GM23338 (cell line): ENCODE measurements around the gene CACNB3. TPM values are rescaled to one million over a fixed set of nuclear protein-coding genes. Genes with fewer than 3 reads are reported as not detected.
A peak's percentile ranks its signal among the peaks of the same experiment; 100 is the strongest.

Experiments
- ATAC-seq: fragments of 200-7000 bp; cut with Tn5 transposase; 3 replicates; pipeline ENCODE4 v1.9.1; 2020
- DNase-seq: peaks from one replicate; pipeline ENCODE4 v3.0.0-alpha.2; 2015; ENCODE audit warnings: low spot score
- H2AFZ ChIP-seq: fragments of 200-600 bp; sonication (generic); 2 replicates; pipeline ENCODE4 v1.8.0; 2016; ENCODE audit warnings: antibody characterized with exemption, mild to moderate bottlenecking, moderate library complexity
- H3F3A ChIP-seq: fragments of 200-600 bp; sonication (generic); replicated peaks from 2 replicates; pipeline ENCODE4 v1.8.0; 2017; ENCODE audit warnings: antibody characterized with exemption, mixed run types, low read depth
- H3K27ac ChIP-seq: fragments of 200-600 bp; sonication (generic); 2 replicates; pipeline ENCODE4 v1.6.1; 2016; ENCODE audit warnings: low read depth
- H3K27me3 ChIP-seq: fragments of 200-600 bp; sonication (generic); 2 replicates; pipeline ENCODE4 v1.8.0; 2016; ENCODE audit warnings: mild to moderate bottlenecking, mixed run types, moderate library complexity; ENCODE audit not compliant: insufficient read depth
- H3K36me3 ChIP-seq: fragments of 200-600 bp; sonication (generic); 2 replicates; pipeline ENCODE4 v1.8.0; 2016; ENCODE audit warnings: mild to moderate bottlenecking; ENCODE audit not compliant: insufficient read depth
- H3K4me1 ChIP-seq: fragments of 200-600 bp; sonication (generic); 2 replicates; pipeline ENCODE4 v1.8.0; 2016; ENCODE audit warnings: mild to moderate bottlenecking, moderate library complexity; ENCODE audit not compliant: insufficient read depth
- H3K4me2 ChIP-seq: fragments of 200-600 bp; sonication (generic); 2 replicates; pipeline ENCODE4 v1.7.1; 2017; ENCODE audit warnings: mixed run types
- H3K4me3 ChIP-seq: fragments of 200-600 bp; sonication (generic); 2 replicates; pipeline ENCODE4 v1.6.1; 2016; ENCODE audit warnings: mixed run types
- H3K79me2 ChIP-seq: fragments of 200-600 bp; sonication (generic); replicated peaks from 2 replicates; pipeline ENCODE4 v1.8.0; 2017; ENCODE audit warnings: mild to moderate bottlenecking; ENCODE audit not compliant: insufficient read depth
- H3K9me2 ChIP-seq: fragments of 200-600 bp; sonication (generic); 2 replicates; pipeline ENCODE4 v1.8.0; 2017; ENCODE audit not compliant: insufficient read depth
- H4K20me1 ChIP-seq: fragments of 200-600 bp; sonication (generic); replicated peaks from 2 replicates; pipeline ENCODE4 v1.8.0; 2017; ENCODE audit warnings: mild to moderate bottlenecking; ENCODE audit not compliant: insufficient read depth
- H3K27ac Mint-ChIP-seq: 2 replicates; pipeline ENCODE4 v1.8.0; 2020; ENCODE audit warnings: inconsistent platforms, mild to moderate bottlenecking, moderate library complexity, mixed read lengths
- H3K27me3 Mint-ChIP-seq: 3 replicates; pipeline ENCODE4 v1.8.0; 2022; ENCODE audit warnings: low read depth, mild to moderate bottlenecking, moderate library complexity, mixed read lengths, inconsistent platforms; ENCODE audit not compliant: insufficient read depth, poor library complexity
- H3K36me3 Mint-ChIP-seq: 3 replicates; pipeline ENCODE4 v1.8.0; 2021; ENCODE audit warnings: low read depth, mild to moderate bottlenecking, inconsistent platforms, moderate library complexity, mixed read lengths
- H3K4me1 Mint-ChIP-seq: 3 replicates; pipeline ENCODE4 v1.8.0; 2020; ENCODE audit warnings: mild to moderate bottlenecking, inconsistent platforms, mixed read lengths
- H3K4me3 Mint-ChIP-seq: 3 replicates; pipeline ENCODE4 v1.8.0; 2021; ENCODE audit warnings: moderate library complexity, mild to moderate bottlenecking, inconsistent platforms, mixed read lengths
- H3K9me3 Mint-ChIP-seq: 3 replicates; pipeline ENCODE4 v1.8.0; 2020; ENCODE audit warnings: moderate library complexity, mild to moderate bottlenecking, inconsistent platforms, mixed read lengths
- CREB1 ChIP-seq: fragments of 250-450 bp; sonication (Bioruptor Pico); IDR thresholded peaks from 2 replicates; pipeline ENCODE4 v1.5.0; 2020; ENCODE audit warnings: low read depth, mild to moderate bottlenecking, moderate library complexity
- EZH2 ChIP-seq: fragments of 200-600 bp; sonication (generic); IDR thresholded peaks from one replicate; pipeline ENCODE4 v1.8.0; 2017; ENCODE audit warnings: antibody characterized with exemption, mild to moderate bottlenecking, low read depth; ENCODE audit not compliant: unreplicated experiment
- EZH2phosphoT487 ChIP-seq: fragments of 200-600 bp; sonication (generic); IDR thresholded peaks from one replicate; pipeline ENCODE4 v1.8.1; 2018; ENCODE audit warnings: antibody characterized with exemption; ENCODE audit not compliant: unreplicated experiment
- JUNB ChIP-seq: IDR thresholded peaks from one replicate; pipeline ENCODE4 v1.6.1; 2016; ENCODE audit warnings: antibody characterized with exemption; ENCODE audit not compliant: unreplicated experiment
- NANOG ChIP-seq: IDR thresholded peaks from 2 replicates; pipeline ENCODE4 v1.6.1; 2016; ENCODE audit warnings: antibody characterized with exemption, borderline replicate concordance
- POLR2AphosphoS5 ChIP-seq: IDR thresholded peaks from 2 replicates; pipeline ENCODE4 v1.6.1; 2016; ENCODE audit warnings: antibody characterized with exemption, low read depth
- STAT1 ChIP-seq: IDR thresholded peaks from one replicate; pipeline ENCODE4 v1.6.1; 2016; ENCODE audit warnings: antibody characterized with exemption; ENCODE audit not compliant: unreplicated experiment
- ZNF114 ChIP-seq: fragments of 250-450 bp; sonication (Bioruptor Pico); IDR thresholded peaks from 2 replicates; pipeline ENCODE4 v1.5.0; 2020; ENCODE audit warnings: mild to moderate bottlenecking, moderate library complexity
- ZNF331 ChIP-seq: fragments of 250-450 bp; sonication (Bioruptor Pico); IDR thresholded peaks from 2 replicates; pipeline ENCODE4 v1.5.0; 2020; ENCODE audit warnings: low read depth, mild to moderate bottlenecking, moderate library complexity
- polyA plus RNA-seq: library from polyadenylated mRNA; unstranded; fragments of >200 nt; fragmentation: Nextera tagmentation; extraction: Ambion mirVana; gene quantifications from 2 replicates; pipeline ENCODE4 v1.2.1, GENCODE V29; 2016
- total RNA-seq: library from RNA; depleted of rRNA; stranded (reverse); fragments of >200 nt; shearing (Covaris generic); gene quantifications from 2 replicates; pipeline ENCODE4 v1.2.3, GENCODE V29; 2014
- TF ChIP-seq, protein P1 (sequence below): fragments of 250-450 bp; sonication (Bioruptor Pico); IDR thresholded peaks from 2 replicates; pipeline ENCODE4 v1.5.0; 2020; ENCODE audit warnings: mild to moderate bottlenecking, moderate library complexity
- TF ChIP-seq, protein P2 (sequence below), 2 experiments: fragments of 200-600 bp in 1 of 2; sonication (generic) in 1 of 2; conservative IDR thresholded peaks; 2 replicates each; pipeline versions ENCODE4 v1.5.1 to v1.6.1; 2016 to 2017; ENCODE audit warnings: antibody characterized with exemption in 2 of 2, low read depth in 2 of 2, mild to moderate bottlenecking in 2 of 2, moderate library complexity in 1 of 2
- TF ChIP-seq, protein P3 (sequence below): IDR thresholded peaks from one replicate; pipeline ENCODE4 v1.6.1; 2018; ENCODE audit warnings: antibody characterized with exemption; ENCODE audit not compliant: unreplicated experiment
- TF ChIP-seq, protein P4 (sequence below): IDR thresholded peaks from 2 replicates; pipeline ENCODE4 v1.6.1; 2016; ENCODE audit warnings: antibody characterized with exemption

Gene CACNB3
- total and polyA plus RNA-seq, 2 experiments from 2014 or later, result 4.1 to 6.2 TPM

DNA sequence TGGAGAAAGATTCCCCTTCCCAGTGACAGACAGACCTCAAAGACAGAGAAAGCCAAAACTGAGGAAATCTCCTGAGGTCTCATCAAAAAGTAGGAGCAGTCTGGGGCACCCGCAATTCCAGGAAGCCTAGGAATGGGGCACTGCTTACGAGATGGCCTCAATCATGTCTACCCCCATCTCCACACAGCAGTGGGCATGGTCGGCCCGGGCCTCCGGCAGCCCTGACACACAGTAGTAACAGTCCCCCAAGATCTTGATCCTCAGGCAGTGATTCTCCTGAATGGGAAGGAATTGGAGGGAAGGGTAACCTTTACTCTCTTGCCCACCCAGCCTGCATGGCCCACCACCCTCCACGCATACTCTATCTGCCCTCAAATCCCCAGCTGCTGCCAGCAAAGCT lies 41.3 kb upstream of the CACNB3 start:
- DNase-seq (no peak), ATAC-seq (no peak)
- no peak overlapping the region for H3K4me2 ChIP-seq
- Mint-ChIP-seq H3K4me1 (peaks cover 25% of the 10 kb centered on the region), H3K27ac (peak overlapping the region; percentile 56; the same call in 1 of the 2 replicates), H3K36me3 (peaks cover 16% of the 10 kb centered on the region; the same call in 2 of the 3 replicates), H3K27me3 (peaks cover 8% of the 10 kb centered on the region), H3K9me3 (no peaks in the 10 kb centered on the region), H3K4me3 (no peak overlapping the region)
- no peaks in the 10 kb centered on the region for H3K79me2 ChIP-seq
- no peaks in the 10 kb centered on the region for H3K9me2 ChIP-seq
- no peak overlapping the region for H2AFZ ChIP-seq
- H3K36me3 ChIP-seq, result no peaks in the 10 kb centered on the region
- H3K4me3 ChIP-seq, result no peak overlapping the region
- no peak overlapping the region for H3K27ac ChIP-seq
- no peaks in the 10 kb centered on the region for H3K27me3 ChIP-seq
- TF ChIP-seq CREB1 (no peak), NANOG (no peak), STAT1 (no peak), ZNF114 (CRISPR knock-in tag) (no peak), POLR2AphosphoS5 (no peak), EZH2 (no peak), ZNF331 (CRISPR knock-in tag) (no peak), EZH2phosphoT487 (no peak), JUNB (no peak)
- TF ChIP-seq, protein P1, sequence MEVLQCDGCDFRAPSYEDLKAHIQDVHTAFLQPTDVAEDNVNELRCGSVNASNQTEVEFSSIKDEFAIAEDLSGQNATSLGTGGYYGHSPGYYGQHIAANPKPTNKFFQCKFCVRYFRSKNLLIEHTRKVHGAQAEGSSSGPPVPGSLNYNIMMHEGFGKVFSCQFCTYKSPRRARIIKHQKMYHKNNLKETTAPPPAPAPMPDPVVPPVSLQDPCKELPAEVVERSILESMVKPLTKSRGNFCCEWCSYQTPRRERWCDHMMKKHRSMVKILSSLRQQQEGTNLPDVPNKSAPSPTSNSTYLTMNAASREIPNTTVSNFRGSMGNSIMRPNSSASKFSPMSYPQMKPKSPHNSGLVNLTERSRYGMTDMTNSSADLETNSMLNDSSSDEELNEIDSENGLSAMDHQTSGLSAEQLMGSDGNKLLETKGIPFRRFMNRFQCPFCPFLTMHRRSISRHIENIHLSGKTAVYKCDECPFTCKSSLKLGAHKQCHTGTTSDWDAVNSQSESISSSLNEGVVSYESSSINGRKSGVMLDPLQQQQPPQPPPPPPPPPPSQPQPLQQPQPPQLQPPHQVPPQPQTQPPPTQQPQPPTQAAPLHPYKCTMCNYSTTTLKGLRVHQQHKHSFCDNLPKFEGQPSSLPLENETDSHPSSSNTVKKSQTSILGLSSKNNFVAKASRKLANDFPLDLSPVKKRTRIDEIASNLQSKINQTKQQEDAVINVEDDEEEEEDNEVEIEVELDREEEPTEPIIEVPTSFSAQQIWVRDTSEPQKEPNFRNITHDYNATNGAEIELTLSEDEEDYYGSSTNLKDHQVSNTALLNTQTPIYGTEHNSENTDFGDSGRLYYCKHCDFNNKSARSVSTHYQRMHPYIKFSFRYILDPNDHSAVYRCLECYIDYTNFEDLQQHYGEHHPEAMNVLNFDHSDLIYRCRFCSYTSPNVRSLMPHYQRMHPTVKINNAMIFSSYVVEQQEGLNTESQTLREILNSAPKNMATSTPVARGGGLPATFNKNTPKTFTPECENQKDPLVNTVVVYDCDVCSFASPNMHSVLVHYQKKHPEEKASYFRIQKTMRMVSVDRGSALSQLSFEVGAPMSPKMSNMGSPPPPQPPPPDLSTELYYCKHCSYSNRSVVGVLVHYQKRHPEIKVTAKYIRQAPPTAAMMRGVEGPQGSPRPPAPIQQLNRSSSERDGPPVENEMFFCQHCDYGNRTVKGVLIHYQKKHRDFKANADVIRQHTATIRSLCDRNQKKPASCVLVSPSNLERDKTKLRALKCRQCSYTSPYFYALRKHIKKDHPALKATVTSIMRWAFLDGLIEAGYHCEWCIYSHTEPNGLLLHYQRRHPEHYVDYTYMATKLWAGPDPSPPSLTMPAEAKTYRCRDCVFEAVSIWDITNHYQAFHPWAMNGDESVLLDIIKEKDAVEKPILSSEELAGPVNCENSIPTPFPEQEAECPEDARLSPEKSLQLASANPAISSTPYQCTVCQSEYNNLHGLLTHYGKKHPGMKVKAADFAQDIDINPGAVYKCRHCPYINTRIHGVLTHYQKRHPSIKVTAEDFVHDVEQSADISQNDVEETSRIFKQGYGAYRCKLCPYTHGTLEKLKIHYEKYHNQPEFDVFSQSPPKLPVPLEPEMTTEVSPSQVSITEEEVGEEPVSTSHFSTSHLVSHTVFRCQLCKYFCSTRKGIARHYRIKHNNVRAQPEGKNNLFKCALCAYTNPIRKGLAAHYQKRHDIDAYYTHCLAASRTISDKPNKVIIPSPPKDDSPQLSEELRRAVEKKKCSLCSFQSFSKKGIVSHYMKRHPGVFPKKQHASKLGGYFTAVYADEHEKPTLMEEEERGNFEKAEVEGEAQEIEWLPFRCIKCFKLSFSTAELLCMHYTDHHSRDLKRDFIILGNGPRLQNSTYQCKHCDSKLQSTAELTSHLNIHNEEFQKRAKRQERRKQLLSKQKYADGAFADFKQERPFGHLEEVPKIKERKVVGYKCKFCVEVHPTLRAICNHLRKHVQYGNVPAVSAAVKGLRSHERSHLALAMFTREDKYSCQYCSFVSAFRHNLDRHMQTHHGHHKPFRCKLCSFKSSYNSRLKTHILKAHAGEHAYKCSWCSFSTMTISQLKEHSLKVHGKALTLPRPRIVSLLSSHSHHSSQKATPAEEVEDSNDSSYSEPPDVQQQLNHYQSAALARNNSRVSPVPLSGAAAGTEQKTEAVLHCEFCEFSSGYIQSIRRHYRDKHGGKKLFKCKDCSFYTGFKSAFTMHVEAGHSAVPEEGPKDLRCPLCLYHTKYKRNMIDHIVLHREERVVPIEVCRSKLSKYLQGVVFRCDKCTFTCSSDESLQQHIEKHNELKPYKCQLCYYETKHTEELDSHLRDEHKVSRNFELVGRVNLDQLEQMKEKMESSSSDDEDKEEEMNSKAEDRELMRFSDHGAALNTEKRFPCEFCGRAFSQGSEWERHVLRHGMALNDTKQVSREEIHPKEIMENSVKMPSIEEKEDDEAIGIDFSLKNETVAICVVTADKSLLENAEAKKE (CRISPR knock-in tag), result no peak
- TF ChIP-seq, protein P2, sequence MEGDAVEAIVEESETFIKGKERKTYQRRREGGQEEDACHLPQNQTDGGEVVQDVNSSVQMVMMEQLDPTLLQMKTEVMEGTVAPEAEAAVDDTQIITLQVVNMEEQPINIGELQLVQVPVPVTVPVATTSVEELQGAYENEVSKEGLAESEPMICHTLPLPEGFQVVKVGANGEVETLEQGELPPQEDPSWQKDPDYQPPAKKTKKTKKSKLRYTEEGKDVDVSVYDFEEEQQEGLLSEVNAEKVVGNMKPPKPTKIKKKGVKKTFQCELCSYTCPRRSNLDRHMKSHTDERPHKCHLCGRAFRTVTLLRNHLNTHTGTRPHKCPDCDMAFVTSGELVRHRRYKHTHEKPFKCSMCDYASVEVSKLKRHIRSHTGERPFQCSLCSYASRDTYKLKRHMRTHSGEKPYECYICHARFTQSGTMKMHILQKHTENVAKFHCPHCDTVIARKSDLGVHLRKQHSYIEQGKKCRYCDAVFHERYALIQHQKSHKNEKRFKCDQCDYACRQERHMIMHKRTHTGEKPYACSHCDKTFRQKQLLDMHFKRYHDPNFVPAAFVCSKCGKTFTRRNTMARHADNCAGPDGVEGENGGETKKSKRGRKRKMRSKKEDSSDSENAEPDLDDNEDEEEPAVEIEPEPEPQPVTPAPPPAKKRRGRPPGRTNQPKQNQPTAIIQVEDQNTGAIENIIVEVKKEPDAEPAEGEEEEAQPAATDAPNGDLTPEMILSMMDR (conservative IDR thresholded peaks at IDR 0.05; ENCODE audit: low read depth in 2 of 2), result no peak
- TF ChIP-seq, protein P3, sequence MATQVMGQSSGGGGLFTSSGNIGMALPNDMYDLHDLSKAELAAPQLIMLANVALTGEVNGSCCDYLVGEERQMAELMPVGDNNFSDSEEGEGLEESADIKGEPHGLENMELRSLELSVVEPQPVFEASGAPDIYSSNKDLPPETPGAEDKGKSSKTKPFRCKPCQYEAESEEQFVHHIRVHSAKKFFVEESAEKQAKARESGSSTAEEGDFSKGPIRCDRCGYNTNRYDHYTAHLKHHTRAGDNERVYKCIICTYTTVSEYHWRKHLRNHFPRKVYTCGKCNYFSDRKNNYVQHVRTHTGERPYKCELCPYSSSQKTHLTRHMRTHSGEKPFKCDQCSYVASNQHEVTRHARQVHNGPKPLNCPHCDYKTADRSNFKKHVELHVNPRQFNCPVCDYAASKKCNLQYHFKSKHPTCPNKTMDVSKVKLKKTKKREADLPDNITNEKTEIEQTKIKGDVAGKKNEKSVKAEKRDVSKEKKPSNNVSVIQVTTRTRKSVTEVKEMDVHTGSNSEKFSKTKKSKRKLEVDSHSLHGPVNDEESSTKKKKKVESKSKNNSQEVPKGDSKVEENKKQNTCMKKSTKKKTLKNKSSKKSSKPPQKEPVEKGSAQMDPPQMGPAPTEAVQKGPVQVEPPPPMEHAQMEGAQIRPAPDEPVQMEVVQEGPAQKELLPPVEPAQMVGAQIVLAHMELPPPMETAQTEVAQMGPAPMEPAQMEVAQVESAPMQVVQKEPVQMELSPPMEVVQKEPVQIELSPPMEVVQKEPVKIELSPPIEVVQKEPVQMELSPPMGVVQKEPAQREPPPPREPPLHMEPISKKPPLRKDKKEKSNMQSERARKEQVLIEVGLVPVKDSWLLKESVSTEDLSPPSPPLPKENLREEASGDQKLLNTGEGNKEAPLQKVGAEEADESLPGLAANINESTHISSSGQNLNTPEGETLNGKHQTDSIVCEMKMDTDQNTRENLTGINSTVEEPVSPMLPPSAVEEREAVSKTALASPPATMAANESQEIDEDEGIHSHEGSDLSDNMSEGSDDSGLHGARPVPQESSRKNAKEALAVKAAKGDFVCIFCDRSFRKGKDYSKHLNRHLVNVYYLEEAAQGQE, result no peak
- TF ChIP-seq, protein P4, sequence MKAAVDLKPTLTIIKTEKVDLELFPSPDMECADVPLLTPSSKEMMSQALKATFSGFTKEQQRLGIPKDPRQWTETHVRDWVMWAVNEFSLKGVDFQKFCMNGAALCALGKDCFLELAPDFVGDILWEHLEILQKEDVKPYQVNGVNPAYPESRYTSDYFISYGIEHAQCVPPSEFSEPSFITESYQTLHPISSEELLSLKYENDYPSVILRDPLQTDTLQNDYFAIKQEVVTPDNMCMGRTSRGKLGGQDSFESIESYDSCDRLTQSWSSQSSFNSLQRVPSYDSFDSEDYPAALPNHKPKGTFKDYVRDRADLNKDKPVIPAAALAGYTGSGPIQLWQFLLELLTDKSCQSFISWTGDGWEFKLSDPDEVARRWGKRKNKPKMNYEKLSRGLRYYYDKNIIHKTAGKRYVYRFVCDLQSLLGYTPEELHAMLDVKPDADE, result no peak
- no peaks in the 10 kb centered on the region for H3F3A ChIP-seq
- H4K20me1 ChIP-seq, result no peaks in the 10 kb centered on the region
- H3K4me1 ChIP-seq, result peaks cover 9% of the 10 kb centered on the region
